ENCODE data around the gene COX8A. TPM values are rescaled to one million over a fixed set of nuclear protein-coding genes. Genes with fewer than 3 reads are reported as not detected.
A peak's percentile ranks its signal among the peaks of the same experiment; 100 is the strongest.

COX8A gene
- polyA plus RNA-seq, 3 donors = 354 to 588 (median 526) TPM

DNA sequence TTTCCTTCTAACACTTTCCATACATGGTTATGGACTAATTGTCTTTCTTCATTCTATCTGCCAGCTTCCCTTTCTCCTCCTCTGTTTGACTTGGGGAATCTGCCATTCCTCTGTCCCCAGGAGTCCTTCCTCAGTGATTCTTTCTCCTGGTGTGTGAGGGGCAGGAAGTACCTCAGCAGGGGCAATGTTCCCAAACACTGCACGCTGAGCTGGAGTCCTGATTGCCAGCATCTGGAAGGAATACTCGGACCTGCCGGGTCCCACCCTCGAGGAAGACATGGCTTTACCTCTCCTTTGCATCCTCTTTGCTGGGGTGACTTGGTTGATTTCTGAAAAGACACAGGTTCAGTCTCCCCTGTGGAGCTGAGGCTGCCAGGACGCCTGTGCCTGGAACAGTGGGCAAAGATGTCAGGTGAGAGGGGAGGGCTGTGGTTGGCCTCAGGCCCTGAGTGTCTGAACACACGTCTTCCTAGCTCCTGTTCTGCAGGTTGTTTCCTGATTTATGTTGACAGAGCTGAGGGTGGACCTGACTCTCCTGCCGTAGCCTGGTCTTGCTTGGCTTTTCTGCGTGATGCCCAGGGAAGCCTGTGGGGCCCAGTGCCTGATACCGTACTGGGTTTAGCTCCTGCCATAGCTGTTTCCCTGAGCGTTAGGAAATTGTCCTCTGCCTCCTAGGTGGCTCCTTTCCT, 4.3 kb downstream of the COX8A start:
- 92% methylated on average over 9 of the region's 10 CpGs for WGBS (ENCODE audit: insufficient coverage)
- Histone ChIP-seq H3K4me2 (replicated peaks; ENCODE audit: extremely low read depth, low read length, poor library complexity, severe bottlenecking) (no peak overlapping the region), H3K27ac (ENCODE audit: low read depth in 1 of 2, low read length in 2 of 2) (no peak overlapping the region), H3K79me2 (ENCODE audit: insufficient read depth, low read length) (peaks cover 54% of the 10 kb centered on the region), H4K20me1 (ENCODE audit: insufficient read depth, low read length) (peaks cover 15% of the 10 kb centered on the region), H3K4me1 (ENCODE audit: control insufficient read depth in 1 of 2, insufficient read depth in 2 of 2, low read length in 2 of 2) (peaks cover 36 to 39% of the 10 kb centered on the region in 2 donors), H3K4me3 (replicated peaks in 1 of 3; ENCODE audit: low read depth in 2 of 3, low read length in 3 of 3) (no peak overlapping the region), H3K27me3 (ENCODE audit: control insufficient read depth in 2 of 2, insufficient read depth in 2 of 2, low read length in 2 of 2) (no peaks in the 10 kb centered on the region), H3K9ac (ENCODE audit: insufficient read depth, low read length, poor library complexity, severe bottlenecking) (no peak overlapping the region), H3K9me3 (replicated peaks in 1 of 2; ENCODE audit: control insufficient read depth in 1 of 2, insufficient read depth in 1 of 2, low read length in 2 of 2) (no peaks in the 10 kb centered on the region), H3K36me3 (replicated peaks in 1 of 2; ENCODE audit: control insufficient read depth in 1 of 2, insufficient read depth in 2 of 2, low read length in 2 of 2) (peaks cover 3 to 16% of the 10 kb centered on the region in 2 donors), H2AFZ (ENCODE audit: insufficient read depth, low read depth, low read length, poor library complexity, severe bottlenecking) (no peak overlapping the region)
- intact Hi-C loops (cut with micrococcal nuclease) = no loop called here
- peaks cover 0 to 2% (median 0%) of the 10 kb centered on the region in 3 donors for H3K27me3 Mint-ChIP-seq (ENCODE audit: low read depth in 3 of 3)
- peaks cover 47% of the 10 kb centered on the region for H3K4me1 Mint-ChIP-seq
- peak overlapping the region in 4 of 7 donors; percentile 47 to 76 (median 59) for H3K27ac Mint-ChIP-seq
- peaks cover 18 to 30% of the 10 kb centered on the region in 2 donors for H3K36me3 Mint-ChIP-seq
- peak in 1 of 3 donors; percentile 1 for DNase-seq
- H3K4me3 Mint-ChIP-seq = no peak overlapping the region
- TF ChIP-seq, protein P1, sequence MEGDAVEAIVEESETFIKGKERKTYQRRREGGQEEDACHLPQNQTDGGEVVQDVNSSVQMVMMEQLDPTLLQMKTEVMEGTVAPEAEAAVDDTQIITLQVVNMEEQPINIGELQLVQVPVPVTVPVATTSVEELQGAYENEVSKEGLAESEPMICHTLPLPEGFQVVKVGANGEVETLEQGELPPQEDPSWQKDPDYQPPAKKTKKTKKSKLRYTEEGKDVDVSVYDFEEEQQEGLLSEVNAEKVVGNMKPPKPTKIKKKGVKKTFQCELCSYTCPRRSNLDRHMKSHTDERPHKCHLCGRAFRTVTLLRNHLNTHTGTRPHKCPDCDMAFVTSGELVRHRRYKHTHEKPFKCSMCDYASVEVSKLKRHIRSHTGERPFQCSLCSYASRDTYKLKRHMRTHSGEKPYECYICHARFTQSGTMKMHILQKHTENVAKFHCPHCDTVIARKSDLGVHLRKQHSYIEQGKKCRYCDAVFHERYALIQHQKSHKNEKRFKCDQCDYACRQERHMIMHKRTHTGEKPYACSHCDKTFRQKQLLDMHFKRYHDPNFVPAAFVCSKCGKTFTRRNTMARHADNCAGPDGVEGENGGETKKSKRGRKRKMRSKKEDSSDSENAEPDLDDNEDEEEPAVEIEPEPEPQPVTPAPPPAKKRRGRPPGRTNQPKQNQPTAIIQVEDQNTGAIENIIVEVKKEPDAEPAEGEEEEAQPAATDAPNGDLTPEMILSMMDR (IDR thresholded peaks at IDR 0.05) = no peak
- no peaks in the 10 kb centered on the region for H3K9me3 Mint-ChIP-seq

DNA sequence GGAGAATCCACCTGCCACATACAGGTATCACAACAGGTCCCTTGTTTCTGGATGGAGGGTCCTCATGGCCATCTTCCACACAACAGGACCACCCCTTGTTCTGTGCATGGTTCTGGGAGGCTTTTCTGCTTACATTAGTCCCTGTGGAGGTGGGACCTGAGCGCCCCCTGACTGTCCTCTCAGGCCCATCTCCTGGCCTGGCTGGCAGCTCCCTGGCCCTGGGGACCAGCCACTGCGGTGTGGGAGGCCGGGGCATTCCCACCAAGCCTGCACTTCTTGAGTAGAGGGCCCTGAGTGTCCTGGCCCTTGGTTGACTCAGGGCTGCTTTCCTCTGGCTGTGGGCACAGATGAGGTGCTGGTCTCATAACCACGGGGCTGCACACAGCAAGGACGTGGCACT, 5.0 kb downstream of the COX8A start:
- Histone ChIP-seq H4K20me1 (ENCODE audit: insufficient read depth, low read length) (peaks cover 15% of the 10 kb centered on the region), H3K36me3 (replicated peaks in 1 of 2; ENCODE audit: control insufficient read depth in 1 of 2, insufficient read depth in 2 of 2, low read length in 2 of 2) (peaks cover 3 to 16% of the 10 kb centered on the region in 2 donors), H3K27ac (ENCODE audit: low read depth in 1 of 2, low read length in 2 of 2) (no peak overlapping the region), H3K4me2 (replicated peaks; ENCODE audit: extremely low read depth, low read length, poor library complexity, severe bottlenecking) (no peak overlapping the region), H3K4me1 (ENCODE audit: control insufficient read depth in 1 of 2, insufficient read depth in 2 of 2, low read length in 2 of 2) (peaks cover 33 to 36% of the 10 kb centered on the region in 2 donors), H3K9me3 (replicated peaks in 1 of 2; ENCODE audit: control insufficient read depth in 1 of 2, insufficient read depth in 1 of 2, low read length in 2 of 2) (no peaks in the 10 kb centered on the region), H3K9ac (ENCODE audit: insufficient read depth, low read length, poor library complexity, severe bottlenecking) (no peak overlapping the region), H3K79me2 (ENCODE audit: insufficient read depth, low read length) (peaks cover 53% of the 10 kb centered on the region), H2AFZ (ENCODE audit: insufficient read depth, low read depth, low read length, poor library complexity, severe bottlenecking) (no peak overlapping the region), H3K4me3 (replicated peaks in 1 of 3; ENCODE audit: low read depth in 2 of 3, low read length in 3 of 3) (no peak overlapping the region), H3K27me3 (ENCODE audit: control insufficient read depth in 2 of 2, insufficient read depth in 2 of 2, low read length in 2 of 2) (no peaks in the 10 kb centered on the region)
- Mint-ChIP-seq H3K27me3 (ENCODE audit: low read depth in 3 of 3) (peaks cover 0 to 2% (median 0%) of the 10 kb centered on the region in 3 donors), H3K4me3 (no peak overlapping the region), H3K4me1 (peaks cover 44% of the 10 kb centered on the region), H3K27ac (peak overlapping the region in 1 of 7 donors; percentile 58), H3K9me3 (no peaks in the 10 kb centered on the region), H3K36me3 (peaks cover 19 to 30% of the 10 kb centered on the region in 2 donors)
- 95% methylated on average over 3 of the region's 5 CpGs for WGBS (ENCODE audit: insufficient coverage)
- TF ChIP-seq, protein P1 (IDR thresholded peaks at IDR 0.05) = no peak
- intact Hi-C loops (cut with micrococcal nuclease) = no loop called here
- no peak for DNase-seq
